ENCODE results near the gene SLC35F3. TPM values are rescaled to one million over a fixed set of nuclear protein-coding genes. Genes with fewer than 3 reads are reported as not detected.

Gene SLC35F3
- polyA plus RNA-seq, 1 donor from 2014 or later: 13.9 TPM

- Histone ChIP-seq H3K4me2 (ENCODE audit: low read length) (no peak overlapping the region), H2AFZ (ENCODE audit: low read depth, low read length) (no peak overlapping the region), H3K36me3 (ENCODE audit: insufficient read depth, low read length) (no peaks in the 10 kb centered on the region), H3K4me3 (ENCODE audit: low read length) (no peak overlapping the region), H3K27me3 (ENCODE audit: insufficient read depth, low read depth, low read length) (no peaks in the 10 kb centered on the region), H3K79me2 (replicated peaks; ENCODE audit: insufficient read depth, low read length) (no peaks in the 10 kb centered on the region), H3F3A (ENCODE audit: insufficient read depth, low read length, poor library complexity, severe bottlenecking) (no peaks in the 10 kb centered on the region), H3K9me3 (ENCODE audit: low read length) (no peaks in the 10 kb centered on the region), H3K9ac (ENCODE audit: low read length) (no peak overlapping the region), H3K27ac (ENCODE audit: low read length) (no peak overlapping the region), H4K20me1 (ENCODE audit: insufficient read depth) (no peaks in the 10 kb centered on the region), H3K9me2 (ENCODE audit: insufficient read depth, low read length) (no peaks in the 10 kb centered on the region)
- TF ChIP-seq EZH2 (IDR thresholded peaks at IDR 0.05; ENCODE audit: borderline replicate concordance, insufficient read depth, low read length, poor library complexity, severe bottlenecking) (no peak), SMC3 (conservative IDR thresholded peaks at IDR 0.05; ENCODE audit: poor library complexity) (no peak), POLR2AphosphoS5 (IDR thresholded peaks at IDR 0.05) (no peak), REST (IDR thresholded peaks at IDR 0.05; ENCODE audit: borderline replicate concordance) (no peak), MXI1 (conservative IDR thresholded peaks at IDR 0.05; ENCODE audit: poor library complexity, severe bottlenecking) (no peak), EP300 (conservative IDR thresholded peaks at IDR 0.05; ENCODE audit: poor library complexity, severe bottlenecking) (no peak), TAF1 (IDR thresholded peaks at IDR 0.05; ENCODE audit: low read depth) (no peak), RAD21 (conservative IDR thresholded peaks at IDR 0.05) (no peak), CTCF (IDR thresholded peaks at IDR 0.05; ENCODE audit: poor library complexity, severe bottlenecking) (no peak)
These were observed 415.6 kb downstream of the SLC35F3 start for GRCh38 chr1:234320069-234320468.

- H3K27me3 ChIP-seq (ENCODE audit: insufficient read depth, low read depth, low read length): no peaks in the 10 kb centered on the region
- no peaks in the 10 kb centered on the region for H3K79me2 ChIP-seq (replicated peaks; ENCODE audit: insufficient read depth, low read length)
- H3K9ac ChIP-seq (ENCODE audit: low read length): no peak overlapping the region
- H3K27ac ChIP-seq (ENCODE audit: low read length): no peak overlapping the region
- no peaks in the 10 kb centered on the region for H3K36me3 ChIP-seq (ENCODE audit: insufficient read depth, low read length)
- no peak overlapping the region for H3K4me2 ChIP-seq (ENCODE audit: low read length)
- H3K9me2 ChIP-seq (ENCODE audit: insufficient read depth, low read length): no peaks in the 10 kb centered on the region
- TF ChIP-seq RAD21 (conservative IDR thresholded peaks at IDR 0.05) (no peak), SMC3 (conservative IDR thresholded peaks at IDR 0.05; ENCODE audit: poor library complexity) (no peak), REST (IDR thresholded peaks at IDR 0.05; ENCODE audit: borderline replicate concordance) (no peak), POLR2AphosphoS5 (IDR thresholded peaks at IDR 0.05) (no peak), MXI1 (conservative IDR thresholded peaks at IDR 0.05; ENCODE audit: poor library complexity, severe bottlenecking) (no peak), TAF1 (IDR thresholded peaks at IDR 0.05; ENCODE audit: low read depth) (no peak), EZH2 (IDR thresholded peaks at IDR 0.05; ENCODE audit: borderline replicate concordance, insufficient read depth, low read length, poor library complexity, severe bottlenecking) (no peak), CTCF (IDR thresholded peaks at IDR 0.05; ENCODE audit: poor library complexity, severe bottlenecking) (no peak), EP300 (conservative IDR thresholded peaks at IDR 0.05; ENCODE audit: poor library complexity, severe bottlenecking) (no peak)
- no peaks in the 10 kb centered on the region for H3F3A ChIP-seq (ENCODE audit: insufficient read depth, low read length, poor library complexity, severe bottlenecking)
- H2AFZ ChIP-seq (ENCODE audit: low read depth, low read length): no peak overlapping the region
- no peaks in the 10 kb centered on the region for H3K9me3 ChIP-seq (ENCODE audit: low read length)
- H4K20me1 ChIP-seq (ENCODE audit: insufficient read depth): no peaks in the 10 kb centered on the region
- no peak overlapping the region for H3K4me3 ChIP-seq (ENCODE audit: low read length)
These were observed 416.1 kb downstream of the SLC35F3 start for GRCh38 chr1:234320549-234320948.
